ENCODE measurements around the gene LRRC66. TPM values are rescaled to one million over a fixed set of nuclear protein-coding genes. Genes with fewer than 3 reads are reported as not detected.

Gene LRRC66
- polyA plus RNA-seq, 1 donor from 2014 or later, result 0.45 TPM

GRCh38 chr4:52037689-52038102 lies 17.5 kb upstream of the LRRC66 start:
- Histone ChIP-seq H3K4me3 (ENCODE audit: low read length) (peak overlapping the region; percentile 80), H3K9me3 (ENCODE audit: low read length) (no peaks in the 10 kb centered on the region), H2AFZ (ENCODE audit: low read depth, low read length) (peak overlapping the region; percentile 70), H3K9ac (ENCODE audit: low read length) (peak overlapping the region; percentile 84), H4K20me1 (ENCODE audit: insufficient read depth) (no peaks in the 10 kb centered on the region), H3K27me3 (ENCODE audit: insufficient read depth, low read depth, low read length) (no peaks in the 10 kb centered on the region), H3K36me3 (ENCODE audit: insufficient read depth, low read length) (no peaks in the 10 kb centered on the region), H3K79me2 (replicated peaks; ENCODE audit: insufficient read depth, low read length) (peaks cover 43% of the 10 kb centered on the region), H3K4me2 (ENCODE audit: low read length) (peak overlapping the region; percentile 81), H3K9me2 (ENCODE audit: insufficient read depth, low read length) (no peaks in the 10 kb centered on the region), H3F3A (ENCODE audit: insufficient read depth, low read length, poor library complexity, severe bottlenecking) (no peaks in the 10 kb centered on the region), H3K27ac (ENCODE audit: low read length) (peak overlapping the region; percentile 71)
- TF ChIP-seq TAF1 (IDR thresholded peaks at IDR 0.05; ENCODE audit: low read depth), result peak; percentile 24
- no peak for TF ChIP-seq EP300 (conservative IDR thresholded peaks at IDR 0.05; ENCODE audit: poor library complexity, severe bottlenecking)

DNA sequence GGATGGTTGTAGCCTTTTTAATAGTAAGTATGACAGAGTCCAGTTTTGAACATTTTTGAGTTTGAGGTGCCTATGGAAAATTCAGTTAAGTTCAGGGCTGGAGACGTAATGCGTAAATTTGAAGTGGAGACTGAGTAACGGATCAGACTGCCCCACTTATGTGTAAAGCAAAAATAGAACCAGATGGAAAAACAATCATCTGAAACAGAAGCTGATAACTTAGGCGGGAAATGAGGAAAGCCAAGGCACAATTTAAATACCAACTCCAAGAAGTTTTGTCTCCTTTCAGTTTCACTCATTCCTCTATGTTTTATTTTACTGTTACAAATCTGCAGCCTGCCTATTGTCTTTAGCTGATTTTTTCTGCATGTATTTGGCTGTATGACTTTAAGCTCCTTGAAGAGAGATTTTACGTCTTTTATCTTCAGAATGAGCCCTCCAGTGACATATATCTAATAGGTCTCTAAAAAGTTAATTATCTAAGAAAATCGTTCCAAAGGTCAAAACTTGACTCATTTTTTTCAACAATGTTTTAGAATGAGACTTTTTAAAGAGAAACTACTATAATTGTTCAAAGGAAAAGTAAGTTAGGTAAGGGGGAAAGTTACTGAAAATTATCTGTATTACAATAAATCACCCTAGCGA lies 16.8 kb upstream of the LRRC66 start:
- H3K9me3 ChIP-seq (ENCODE audit: low read length), result no peaks in the 10 kb centered on the region
- H3K9ac ChIP-seq (ENCODE audit: low read length), result peak overlapping the region; percentile 84
- no peak for TF ChIP-seq REST (IDR thresholded peaks at IDR 0.05; ENCODE audit: borderline replicate concordance)
- no peak for TF ChIP-seq RAD21 (conservative IDR thresholded peaks at IDR 0.05)
- no peak for TF ChIP-seq EZH2 (IDR thresholded peaks at IDR 0.05; ENCODE audit: borderline replicate concordance, insufficient read depth, low read length, poor library complexity, severe bottlenecking)
- no peak for TF ChIP-seq MXI1 (conservative IDR thresholded peaks at IDR 0.05; ENCODE audit: poor library complexity, severe bottlenecking)
- TF ChIP-seq EP300 (conservative IDR thresholded peaks at IDR 0.05; ENCODE audit: poor library complexity, severe bottlenecking), result no peak
- no peak for TF ChIP-seq POLR2AphosphoS5 (IDR thresholded peaks at IDR 0.05)
- no peak for TF ChIP-seq SMC3 (conservative IDR thresholded peaks at IDR 0.05; ENCODE audit: poor library complexity)
- no peak for TF ChIP-seq CTCF (IDR thresholded peaks at IDR 0.05; ENCODE audit: poor library complexity, severe bottlenecking)
- TF ChIP-seq TAF1 (IDR thresholded peaks at IDR 0.05; ENCODE audit: low read depth), result no peak
- no peaks in the 10 kb centered on the region for H3K9me2 ChIP-seq (ENCODE audit: insufficient read depth, low read length)
- peak overlapping the region; percentile 81 for H3K4me2 ChIP-seq (ENCODE audit: low read length)
- peak overlapping the region; percentile 80 for H3K4me3 ChIP-seq (ENCODE audit: low read length)
- H3F3A ChIP-seq (ENCODE audit: insufficient read depth, low read length, poor library complexity, severe bottlenecking), result no peaks in the 10 kb centered on the region
- H4K20me1 ChIP-seq (ENCODE audit: insufficient read depth), result no peaks in the 10 kb centered on the region
- H3K27ac ChIP-seq (ENCODE audit: low read length), result peak overlapping the region; percentile 71
- peak overlapping the region; percentile 70 for H2AFZ ChIP-seq (ENCODE audit: low read depth, low read length)
- no peaks in the 10 kb centered on the region for H3K36me3 ChIP-seq (ENCODE audit: insufficient read depth, low read length)
- peaks cover 43% of the 10 kb centered on the region for H3K79me2 ChIP-seq (replicated peaks; ENCODE audit: insufficient read depth, low read length)
- H3K27me3 ChIP-seq (ENCODE audit: insufficient read depth, low read depth, low read length), result no peaks in the 10 kb centered on the region
